H1 (cell line): ENCODE measurements around the gene CRYAB.

Experiments used
- EP300 ChIP-seq, 2 experiments: IDR thresholded peaks; 1 replicate in 1 of 2; 2 replicates in 1 of 2; pipeline ENCODE4 v1.6.1; 2011 to 2012; ENCODE audit warnings: low read depth in 2 of 2, low read length in 2 of 2, mild to moderate bottlenecking in 2 of 2, borderline replicate concordance in 1 of 2, inconsistent platforms in 1 of 2, moderate library complexity in 1 of 2
- FOSL1 ChIP-seq: IDR thresholded peaks from 2 replicates; pipeline ENCODE4 v1.6.1; 2011; ENCODE audit warnings: mild to moderate bottlenecking, low read depth, low read length, moderate library complexity; ENCODE audit not compliant: insufficient read depth
- RAD21 ChIP-seq, 2 experiments: IDR thresholded peaks in 1 of 2; conservative IDR thresholded peaks in 1 of 2; 2 replicates each; pipeline ENCODE4 v1.6.1; 2011; ENCODE audit warnings: low read depth in 2 of 2, low read length in 2 of 2, improper control_type of control experiment in 1 of 2, inconsistent platforms in 1 of 2, mild to moderate bottlenecking in 1 of 2, moderate library complexity in 1 of 2
- TF ChIP-seq, protein P1 (sequence below), 3 experiments: IDR thresholded peaks; 1 replicate in 2 of 3; 2 replicates in 1 of 3; pipeline versions ENCODE4 v1.5.1 to v1.6.1; 2011; ENCODE audit warnings: low read length in 3 of 3, mild to moderate bottlenecking in 3 of 3, inconsistent platforms in 2 of 3, low read depth in 1 of 3, moderate library complexity in 1 of 3; ENCODE audit not compliant: insufficient read depth in 1 of 3; ENCODE audit errors: control extremely low read depth in 1 of 3

GRCh38 chr11:111878849-111879636 is 32.5 kb downstream of the CRYAB start, which contains the start of the genes CFAP68 and FDXACB1:
- TF ChIP-seq EP300 (IDR thresholded peaks at IDR 0.05; ENCODE audit: borderline replicate concordance in 1 of 2, low read depth in 2 of 2, low read length in 2 of 2), result peak in 1 of 2 experiments; percentile 75; a peak in 2 of 3 replicates
- TF ChIP-seq, protein P1, sequence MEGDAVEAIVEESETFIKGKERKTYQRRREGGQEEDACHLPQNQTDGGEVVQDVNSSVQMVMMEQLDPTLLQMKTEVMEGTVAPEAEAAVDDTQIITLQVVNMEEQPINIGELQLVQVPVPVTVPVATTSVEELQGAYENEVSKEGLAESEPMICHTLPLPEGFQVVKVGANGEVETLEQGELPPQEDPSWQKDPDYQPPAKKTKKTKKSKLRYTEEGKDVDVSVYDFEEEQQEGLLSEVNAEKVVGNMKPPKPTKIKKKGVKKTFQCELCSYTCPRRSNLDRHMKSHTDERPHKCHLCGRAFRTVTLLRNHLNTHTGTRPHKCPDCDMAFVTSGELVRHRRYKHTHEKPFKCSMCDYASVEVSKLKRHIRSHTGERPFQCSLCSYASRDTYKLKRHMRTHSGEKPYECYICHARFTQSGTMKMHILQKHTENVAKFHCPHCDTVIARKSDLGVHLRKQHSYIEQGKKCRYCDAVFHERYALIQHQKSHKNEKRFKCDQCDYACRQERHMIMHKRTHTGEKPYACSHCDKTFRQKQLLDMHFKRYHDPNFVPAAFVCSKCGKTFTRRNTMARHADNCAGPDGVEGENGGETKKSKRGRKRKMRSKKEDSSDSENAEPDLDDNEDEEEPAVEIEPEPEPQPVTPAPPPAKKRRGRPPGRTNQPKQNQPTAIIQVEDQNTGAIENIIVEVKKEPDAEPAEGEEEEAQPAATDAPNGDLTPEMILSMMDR (IDR thresholded peaks at IDR 0.05; ENCODE audit: control extremely low read depth in 1 of 3, insufficient read depth in 1 of 3, low read depth in 1 of 3, low read length in 3 of 3), result peak; percentile 91 to 98 (median 97)
- TF ChIP-seq RAD21 (IDR thresholded peaks at IDR 0.05 in 1 of 2, conservative IDR thresholded peaks at IDR 0.05 in 1 of 2; ENCODE audit: low read depth in 2 of 2, low read length in 2 of 2), result peak; percentile 89
- no peak for TF ChIP-seq FOSL1
